ENCODE results near the gene CKAP2L.

Gene CKAP2L

GRCh38 chr2:112705575-112705974 is 58.8 kb downstream of the CKAP2L start:
- no peak for DNase-seq

DNA sequence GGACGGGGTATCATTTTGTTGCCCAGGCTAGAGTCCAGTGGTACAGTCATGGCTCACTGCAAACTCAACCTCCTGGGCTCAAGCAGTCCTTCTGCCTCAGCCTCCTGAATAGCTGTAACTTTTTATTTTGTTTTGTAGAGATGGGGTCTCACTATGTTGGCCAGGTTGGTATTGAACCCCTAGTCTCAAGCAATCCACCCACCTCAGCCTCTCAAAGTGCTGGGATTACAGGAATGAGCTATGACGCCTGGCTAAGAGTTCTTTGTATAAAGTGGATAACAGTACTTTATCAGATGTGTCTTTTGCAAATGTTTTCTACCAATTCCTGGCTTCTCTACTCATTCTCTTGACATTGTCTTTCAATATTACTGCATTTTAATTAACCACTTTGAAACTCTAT is 60.7 kb downstream of the CKAP2L start:
- DNase-seq, result no peak

DNA sequence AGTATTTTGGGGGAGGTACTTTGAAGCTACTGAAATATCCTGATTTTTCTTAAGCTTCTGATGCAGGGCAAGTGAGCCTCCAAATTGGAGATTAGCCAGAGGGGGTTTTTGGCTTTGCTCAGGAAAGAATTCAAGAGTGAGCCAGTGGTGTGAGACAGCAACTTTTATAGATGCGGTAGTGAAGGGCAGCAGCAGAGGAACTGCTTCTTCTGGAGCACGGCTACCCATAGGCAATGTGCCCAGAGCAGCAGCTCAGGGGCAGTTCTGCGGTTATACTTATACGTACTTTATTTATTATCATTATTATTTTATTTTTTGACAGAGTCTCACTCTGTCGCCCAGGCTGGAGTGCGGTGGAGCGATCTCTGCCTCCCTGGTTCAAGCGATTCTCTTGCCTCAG is 63.4 kb downstream of the CKAP2L start:
- no peak for DNase-seq

DNA sequence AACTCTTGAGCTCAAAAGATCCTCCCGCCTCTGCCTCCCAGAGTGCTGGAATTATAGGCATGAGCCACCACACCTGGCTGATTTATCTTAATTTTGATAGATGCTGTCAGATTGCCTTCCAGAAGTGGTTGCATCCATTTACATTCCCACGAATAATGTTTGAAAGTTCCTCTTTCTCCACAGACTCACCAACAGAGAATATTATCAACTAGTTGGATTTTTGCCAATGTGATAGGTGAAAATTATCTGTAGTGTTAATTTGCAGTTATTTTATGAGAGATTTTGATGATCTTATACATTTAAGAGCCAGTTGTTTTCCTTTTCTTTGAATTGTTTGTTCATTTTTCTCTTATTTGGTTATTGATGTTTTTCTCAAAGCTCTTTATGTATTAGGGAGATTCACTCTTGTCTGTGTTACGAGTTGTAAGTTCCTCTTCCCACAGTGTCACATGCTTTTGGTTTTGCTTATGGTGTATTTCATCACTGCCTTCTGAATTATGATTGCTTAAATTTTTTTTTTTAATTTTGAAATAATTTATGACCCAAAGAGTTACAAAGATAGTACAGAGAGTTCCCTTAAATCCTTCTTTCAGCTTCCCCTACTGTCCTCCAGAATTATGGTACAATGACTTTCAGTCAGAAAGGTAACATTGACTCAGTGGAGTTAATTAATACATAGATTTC is 64.3 kb downstream of the CKAP2L start:
- no peak for DNase-seq

- no peak for DNase-seq
Measured at GRCh38 chr2:112698834-112699515, 65.4 kb downstream of the CKAP2L start.

- DNase-seq, result no peak
Measured at GRCh38 chr2:112694182-112694581, 70.2 kb downstream of the CKAP2L start.

- no peak for DNase-seq
Measured at GRCh38 chr2:112693596-112693995, 70.8 kb downstream of the CKAP2L start.

GRCh38 chr2:112692918-112693317 is 71.5 kb downstream of the CKAP2L start:
- DNase-seq, result peak; percentile 24

GRCh38 chr2:112692495-112692911 is 71.9 kb downstream of the CKAP2L start:
- DNase-seq, result no peak

DNA sequence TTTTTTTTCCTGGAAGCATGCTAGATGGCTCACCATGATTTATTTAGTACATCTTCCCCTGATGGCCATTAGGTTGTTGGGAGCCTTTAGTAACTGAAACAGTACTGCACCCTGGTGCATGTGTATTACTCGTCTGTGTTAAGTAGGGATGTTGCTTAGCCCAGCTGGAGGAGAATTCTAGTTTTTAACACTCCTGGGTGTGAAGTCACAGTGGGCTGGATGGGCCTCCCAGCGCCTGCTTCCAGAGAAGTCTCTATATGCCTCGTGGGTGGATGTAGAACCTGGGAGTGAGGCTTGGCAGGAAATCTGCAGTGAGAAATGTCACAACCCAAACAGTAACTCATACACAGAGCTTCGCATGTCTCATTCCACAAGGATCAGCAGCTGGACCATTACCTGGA is 72.5 kb downstream of the CKAP2L start:
- DNase-seq, result no peak

GRCh38 chr2:112690853-112691401 is 73.5 kb downstream of the CKAP2L start:
- peak; percentile 64 for DNase-seq

DNA sequence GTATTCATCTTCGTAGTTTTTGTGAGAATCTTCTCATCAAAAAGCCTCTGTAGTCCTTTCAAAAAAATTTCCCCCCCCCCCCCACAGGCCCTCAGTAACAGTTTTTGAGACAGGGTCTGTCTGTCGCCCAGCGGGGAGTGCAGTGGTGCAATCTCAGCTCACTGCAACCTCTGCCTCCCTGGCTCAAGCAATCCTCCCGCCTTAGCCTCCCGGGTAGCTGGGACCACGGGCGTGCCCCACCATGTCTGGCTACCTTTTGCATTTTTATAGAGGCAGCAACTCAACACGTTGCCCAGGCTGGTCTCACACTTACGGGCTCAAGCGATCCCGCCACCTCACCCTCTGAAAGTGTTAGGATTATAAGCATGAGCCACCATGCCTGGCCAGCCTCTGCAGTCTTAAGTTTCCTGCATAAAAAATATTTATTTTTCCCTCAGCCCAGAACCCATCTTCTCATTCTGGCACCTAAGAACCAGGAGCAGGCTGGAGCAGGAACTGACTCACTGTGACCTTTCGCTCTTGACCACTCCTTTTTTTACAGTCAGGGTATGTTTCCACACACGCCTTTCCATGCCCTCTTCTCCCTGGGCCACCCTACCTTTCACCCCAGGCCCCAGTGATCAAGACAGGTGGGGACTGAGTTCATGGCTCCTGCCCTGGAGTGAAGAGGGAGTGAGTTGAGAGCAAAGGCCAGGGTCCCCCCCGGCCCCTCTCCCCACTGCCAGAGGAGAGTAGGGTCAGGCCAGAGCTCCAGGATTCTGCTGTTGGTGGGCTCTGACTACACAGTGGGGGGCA is 76.1 kb downstream of the CKAP2L start:
- DNase-seq, result no peak

- DNase-seq, result no peak
Measured at GRCh38 chr2:112687522-112687921, 76.9 kb downstream of the CKAP2L start.

Data from activated naive CD4-positive, alpha-beta T cell treated with anti-CD3 and anti-CD28 coated beads, Interleukin-2, amount 50 U/mL, for 16 hours (primary cell).